Left colon (tissue), 2 donors: ENCODE results near the gene WDR86. TPM values are rescaled to one million over a fixed set of nuclear protein-coding genes. Genes with fewer than 3 reads are reported as not detected.

Experiments
- ATAC-seq: fragments of 200-7000 bp; cut with Tn5 transposase; one replicate; pipeline ENCODE4 v1.9.1; 2020; ENCODE audit warnings: mild to moderate bottlenecking, moderate library complexity
- DNase-seq, 2 donors: peaks; one replicate each; pipeline ENCODE4 v3.0.0-alpha.2; 2020
- intact Hi-C, 2 donors: fragments of 100-400 bp; cut with DNase I in 1 of 2; cut with micrococcal nuclease in 1 of 2; formaldehyde crosslinking; loops; one replicate each; pipeline versions ENCODE4 v1.11.2 to v1.14.0; 2022; cut with DNase I, micrococcal nuclease
- total RNA-seq, 2 donors: library from RNA; stranded (reverse); fragmentation: NEBNext Ultra II Directional; extraction: Animal tissue kit (Norgen Biotek cat#: 25700); gene quantifications; one replicate each; pipeline ENCODE4 v1.2.1, GENCODE V29; 2021
- donor health status: DM: no; HTN: no; CAD: no.
- donor health status: DM: yes; HTN: yes; CAD: no.

Gene WDR86
- total RNA-seq, 2 donors from 2014 or later: 0.85 to 2.8 TPM

DNA sequence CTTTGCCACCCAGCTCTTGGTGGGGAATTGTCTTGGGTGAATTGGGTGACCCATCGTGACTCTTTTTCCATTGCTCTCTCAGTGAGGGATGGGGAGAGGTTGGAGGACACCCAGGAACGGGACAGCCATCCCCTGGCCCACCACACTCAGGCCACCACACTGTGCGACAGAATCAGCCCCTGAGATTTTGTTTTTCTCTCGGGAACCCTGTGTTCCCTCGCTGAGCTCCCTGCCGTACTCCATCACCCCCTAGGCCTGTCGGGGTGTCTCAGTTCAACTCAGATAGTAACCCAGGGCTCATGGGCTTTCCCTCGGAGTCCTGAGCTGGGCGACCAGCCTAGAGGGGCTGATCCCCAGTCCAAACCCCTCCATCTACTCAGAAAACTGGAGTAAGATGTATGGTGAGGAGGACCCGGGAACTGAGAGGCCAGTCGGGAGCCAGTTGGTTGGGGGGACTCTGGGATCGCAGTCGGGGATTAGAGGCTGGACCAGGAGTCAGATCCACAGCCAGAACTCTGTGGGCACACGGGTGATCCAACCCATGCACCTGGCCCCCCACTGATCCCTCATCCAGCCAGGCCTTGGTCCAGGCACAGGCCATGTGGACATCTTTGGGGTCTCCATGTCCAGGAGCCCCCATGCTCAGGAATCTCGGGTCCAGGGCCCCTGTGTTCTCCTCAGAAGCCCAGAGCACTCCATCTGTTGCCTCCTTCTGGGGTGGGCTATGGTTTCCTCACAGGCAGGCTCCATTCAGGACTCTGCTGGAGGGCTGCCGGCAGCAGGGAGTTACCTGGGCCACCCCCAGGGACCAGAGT, 20.8 kb upstream of the WDR86 start:
- no peak for ATAC-seq
- intact Hi-C loops: no loop called here
- DNase-seq: no peak

DNA sequence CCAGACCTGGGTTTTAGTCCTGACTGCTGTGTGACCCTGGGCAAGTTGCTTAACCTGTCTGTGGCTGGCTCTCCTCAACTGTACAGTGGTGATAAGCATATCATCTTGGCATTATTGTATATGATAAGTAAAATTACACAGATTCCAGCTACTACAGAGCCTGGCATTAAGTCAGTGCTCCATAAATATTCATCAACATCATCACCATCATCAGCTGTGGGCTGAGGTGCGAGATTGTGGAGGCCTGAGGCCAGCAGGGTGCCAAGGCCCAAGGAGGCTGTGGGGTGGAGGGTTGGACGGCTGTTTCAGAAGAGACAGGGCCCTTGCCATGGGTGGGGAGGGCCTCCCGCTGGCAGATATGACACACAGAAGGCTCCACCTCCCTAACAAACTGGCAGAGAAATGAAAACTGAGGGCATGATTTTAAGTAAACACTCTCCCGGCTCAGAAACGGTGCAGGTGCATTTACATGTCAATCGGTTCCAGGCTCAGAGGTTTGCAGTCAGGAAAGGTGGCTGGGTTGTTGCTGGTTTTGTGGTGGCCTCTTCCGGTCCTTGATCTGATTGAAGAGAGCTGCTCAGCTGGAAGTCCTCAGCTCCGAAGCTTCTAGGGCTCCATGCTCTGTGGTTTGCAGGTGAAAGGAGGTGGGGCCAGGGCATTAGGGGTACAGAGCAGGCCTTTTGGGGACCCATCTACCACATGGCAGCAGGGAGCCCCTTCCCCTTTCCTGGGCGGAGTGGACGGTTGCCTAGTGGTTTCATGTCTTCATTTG, 19.9 kb upstream of the WDR86 start:
- intact Hi-C loops: no loop called here
- ATAC-seq (peak; percentile 56), DNase-seq (no peak)

- DNase-seq: no peak
- ATAC-seq: no peak
Measured at GRCh38 chr7:151429237-151429559, 19.4 kb upstream of the WDR86 start.

GRCh38 chr7:151428378-151429236, 18.8 kb upstream of the WDR86 start:
- ATAC-seq (no peak), DNase-seq (no peak)
- intact Hi-C loops: no loop called here

More at GRCh38 chr7:151429237-151429559, 19.4 kb upstream of the WDR86 start:
- intact Hi-C loops: no loop called here

DNA sequence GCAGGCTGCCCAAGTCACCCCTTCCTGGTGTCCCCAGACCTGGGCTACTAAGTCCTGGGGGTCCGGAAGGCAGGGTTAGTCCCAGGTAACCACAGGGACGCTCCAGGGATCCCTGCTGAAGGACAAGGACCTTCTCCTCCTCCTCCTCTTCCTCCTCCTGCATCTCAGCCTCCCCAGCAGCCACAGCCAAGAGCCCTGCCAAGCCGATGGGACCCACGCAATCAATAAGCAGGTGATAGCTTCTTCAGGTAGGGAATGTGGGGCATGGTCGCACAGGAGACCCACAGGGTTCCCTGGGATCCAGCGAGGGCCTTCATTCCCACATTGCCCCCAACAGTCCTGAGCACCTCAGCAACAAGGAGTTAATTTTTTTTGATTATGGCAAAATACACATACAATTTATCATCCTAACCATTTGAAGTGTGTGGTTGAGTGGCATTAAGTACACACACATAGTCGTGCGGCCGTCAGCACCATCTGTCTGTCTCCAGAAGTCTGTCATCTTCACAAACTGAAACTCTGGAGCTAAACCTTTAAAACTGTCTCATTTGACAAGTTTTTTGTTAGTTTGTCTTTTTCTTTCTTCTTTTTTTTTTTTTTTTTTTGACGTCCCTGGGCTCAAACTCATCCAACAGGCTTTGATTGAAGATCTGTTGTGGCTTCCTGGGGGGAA, 18.0 kb upstream of the WDR86 start:
- intact Hi-C loops: no loop called here
- no peak for DNase-seq

GRCh38 chr7:151426904-151427704, 17.3 kb upstream of the WDR86 start:
- intact Hi-C loops: no loop called here
- ATAC-seq (no peak), DNase-seq (no peak)

More for the DNA sequence above, 18.0 kb upstream of the WDR86 start:
- ATAC-seq: no peak

- DNase-seq (peak; percentile 41 to 57), ATAC-seq (no peak)
Measured at GRCh38 chr7:151426441-151426903, 16.6 kb upstream of the WDR86 start.

DNA sequence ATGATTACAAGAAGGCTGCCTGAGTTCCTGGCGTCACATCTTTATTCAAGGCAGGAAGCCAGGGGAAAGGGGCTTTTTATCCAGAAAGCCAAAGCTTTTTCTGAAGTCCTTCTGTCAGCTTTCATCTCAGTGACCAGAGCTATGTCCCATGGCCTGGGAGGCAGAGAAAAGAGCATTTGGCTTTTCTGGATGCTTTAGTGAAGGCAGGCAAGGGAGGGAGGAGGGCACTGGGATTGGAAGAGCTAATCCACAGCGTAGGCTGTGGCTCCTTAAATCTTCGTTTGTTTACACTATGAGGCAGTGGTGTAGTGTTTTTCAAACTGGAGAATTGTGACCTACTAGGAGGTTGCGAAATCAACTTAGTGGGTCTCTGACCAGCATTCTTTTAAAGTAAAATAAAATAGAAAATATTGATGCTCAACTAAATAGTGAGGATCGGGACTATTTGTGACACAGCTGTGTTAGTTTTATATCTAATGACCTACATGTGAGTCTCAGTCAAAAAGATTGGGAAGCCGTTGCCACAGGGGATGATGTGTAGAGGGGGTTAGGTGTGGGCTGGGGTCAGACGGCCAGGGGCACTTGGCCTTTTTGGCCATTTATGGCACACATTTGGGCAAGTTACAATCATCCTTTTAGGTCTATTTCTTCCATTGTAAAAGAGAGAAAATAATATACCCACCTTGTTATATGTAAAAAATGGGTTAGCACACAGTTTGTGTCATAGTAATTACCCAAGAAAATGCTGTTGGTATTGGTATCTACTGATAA, 16.0 kb upstream of the WDR86 start:
- ATAC-seq (no peak), DNase-seq (no peak)
- intact Hi-C loops: no loop called here

More at GRCh38 chr7:151426441-151426903, 16.6 kb upstream of the WDR86 start:
- intact Hi-C loops: no loop called here

DNA sequence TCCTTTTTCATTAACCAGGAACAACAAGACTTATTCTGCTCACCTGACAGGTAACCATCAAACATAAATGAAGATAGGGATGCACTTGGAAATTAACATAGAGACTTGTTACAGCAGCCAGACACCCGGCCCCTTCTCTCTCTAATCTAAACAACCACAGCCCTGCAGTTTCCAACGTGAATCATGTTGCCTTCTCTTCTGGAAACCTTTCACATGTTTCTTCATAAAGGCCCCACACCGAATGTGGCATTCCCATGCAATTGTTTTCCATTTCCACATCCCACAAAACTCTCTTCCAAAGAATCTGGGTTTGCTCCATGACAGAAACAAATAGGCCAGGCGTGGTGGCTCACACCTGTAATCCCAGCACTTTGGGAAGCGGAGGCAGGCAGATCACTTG, 15.0 kb upstream of the WDR86 start:
- ATAC-seq (no peak), DNase-seq (no peak)
- intact Hi-C loops: no loop called here

- ATAC-seq (no peak), DNase-seq (no peak)
- intact Hi-C loops: no loop called here
Measured at GRCh38 chr7:151423936-151424335, 14.1 kb upstream of the WDR86 start.

DNA sequence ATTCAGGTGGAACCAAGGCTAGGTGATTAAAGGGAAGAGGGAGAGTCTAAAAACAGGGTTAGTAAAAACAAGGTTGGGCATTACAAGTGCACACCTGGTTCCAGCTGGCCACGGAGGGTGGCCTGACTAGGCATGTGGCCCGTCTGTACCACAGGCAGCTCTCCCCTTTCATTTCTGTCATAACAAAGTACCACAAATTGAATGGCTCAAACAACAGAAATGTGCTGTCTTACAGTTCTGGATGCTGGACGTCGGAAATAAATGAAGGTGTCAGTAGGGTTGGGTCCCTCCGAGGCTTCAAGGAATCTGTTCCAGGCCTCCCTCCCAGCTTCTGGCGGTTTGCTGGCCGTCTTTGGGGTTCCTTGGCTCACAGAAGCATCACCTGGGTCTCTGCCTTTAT, 13.4 kb upstream of the WDR86 start:
- ATAC-seq: no peak
- no peak for DNase-seq
- intact Hi-C loops: no loop called here

DNA sequence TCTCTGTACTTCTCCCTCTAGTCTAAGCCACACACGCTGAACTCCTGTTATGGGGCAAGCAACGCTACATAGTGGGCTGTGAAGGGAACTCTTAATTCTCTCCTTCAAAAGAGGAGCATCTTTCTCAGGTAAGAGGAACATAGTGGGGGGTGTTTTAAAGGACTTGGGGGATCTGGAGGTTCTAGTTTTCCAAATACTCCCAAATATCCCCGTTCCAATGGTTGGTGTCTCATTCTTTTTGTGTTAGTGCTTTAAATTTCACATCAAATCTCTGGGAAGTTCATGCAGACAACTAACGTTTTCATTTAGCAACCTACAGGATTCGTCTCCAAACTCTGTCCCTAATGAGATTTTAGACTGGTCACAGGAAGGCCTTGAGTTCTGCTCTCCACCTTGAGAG, 12.4 kb upstream of the WDR86 start:
- ATAC-seq (no peak), DNase-seq (no peak)
- intact Hi-C loops: no loop called here

DNA sequence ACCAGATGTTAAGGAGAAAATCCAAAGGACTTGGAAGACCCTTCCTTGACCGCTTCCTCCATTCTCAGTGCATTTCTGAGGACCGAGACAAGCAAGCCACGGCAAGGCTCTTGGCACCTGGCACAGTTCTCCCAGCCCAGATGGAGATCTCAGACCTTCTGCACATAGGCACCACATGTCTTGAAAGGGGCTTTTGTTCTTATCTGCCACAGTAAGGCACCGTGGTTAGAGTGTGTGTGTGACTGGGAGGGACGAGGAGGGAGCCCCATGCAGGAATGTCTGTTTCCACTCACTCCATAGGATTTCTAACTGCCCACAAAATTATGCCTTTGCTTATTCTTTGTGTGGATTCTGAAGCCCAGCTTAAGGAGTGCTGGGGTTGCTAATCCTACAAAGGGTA, 10.3 kb upstream of the WDR86 start:
- DNase-seq (no peak), ATAC-seq (no peak)
- intact Hi-C loops: no loop called here

GRCh38 chr7:151416941-151417315, 7.1 kb upstream of the WDR86 start:
- ATAC-seq (no peak), DNase-seq (no peak)
- intact Hi-C loops: no loop called here

DNA sequence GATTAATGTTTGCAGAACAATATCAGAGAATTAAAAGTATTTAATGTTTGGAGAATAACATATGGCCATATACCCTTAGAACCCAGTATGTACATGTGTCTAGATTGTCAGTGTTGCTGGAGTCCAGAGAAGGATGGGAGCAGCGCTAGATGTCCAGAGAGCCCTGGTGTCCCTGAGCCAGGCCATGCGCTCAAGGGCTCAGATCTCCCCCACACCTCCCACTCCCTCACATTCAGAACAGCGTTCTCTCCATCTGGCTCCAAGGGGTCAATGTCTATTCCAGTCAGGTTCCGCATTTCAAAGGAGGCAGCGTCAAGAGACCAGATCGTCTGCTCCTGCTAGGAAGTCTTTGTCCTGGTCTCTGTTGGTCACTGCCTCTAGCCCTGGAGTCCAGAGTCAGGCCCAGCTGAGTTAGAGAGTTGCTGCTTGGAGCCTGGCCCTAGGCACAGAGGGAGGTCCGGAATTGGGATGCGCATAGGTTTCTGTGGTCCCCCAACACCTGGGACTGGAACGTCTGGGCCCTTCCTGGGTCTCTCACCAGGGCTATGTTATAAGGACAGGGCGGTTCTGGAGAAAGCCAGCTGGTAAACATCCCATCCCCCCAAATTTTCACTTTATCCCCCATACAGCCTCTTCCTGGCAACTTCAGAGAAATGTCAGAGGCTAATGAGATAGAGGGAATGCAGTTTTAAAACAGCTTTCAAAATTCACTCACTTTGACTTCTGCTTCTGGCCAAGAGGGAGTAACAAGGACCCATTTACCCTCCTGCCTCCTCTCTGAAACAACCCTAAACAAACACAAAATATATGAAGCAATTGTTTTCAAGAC, 6.5 kb upstream of the WDR86 start:
- DNase-seq (no peak), ATAC-seq (no peak)
- intact Hi-C loops: no loop called here

DNA sequence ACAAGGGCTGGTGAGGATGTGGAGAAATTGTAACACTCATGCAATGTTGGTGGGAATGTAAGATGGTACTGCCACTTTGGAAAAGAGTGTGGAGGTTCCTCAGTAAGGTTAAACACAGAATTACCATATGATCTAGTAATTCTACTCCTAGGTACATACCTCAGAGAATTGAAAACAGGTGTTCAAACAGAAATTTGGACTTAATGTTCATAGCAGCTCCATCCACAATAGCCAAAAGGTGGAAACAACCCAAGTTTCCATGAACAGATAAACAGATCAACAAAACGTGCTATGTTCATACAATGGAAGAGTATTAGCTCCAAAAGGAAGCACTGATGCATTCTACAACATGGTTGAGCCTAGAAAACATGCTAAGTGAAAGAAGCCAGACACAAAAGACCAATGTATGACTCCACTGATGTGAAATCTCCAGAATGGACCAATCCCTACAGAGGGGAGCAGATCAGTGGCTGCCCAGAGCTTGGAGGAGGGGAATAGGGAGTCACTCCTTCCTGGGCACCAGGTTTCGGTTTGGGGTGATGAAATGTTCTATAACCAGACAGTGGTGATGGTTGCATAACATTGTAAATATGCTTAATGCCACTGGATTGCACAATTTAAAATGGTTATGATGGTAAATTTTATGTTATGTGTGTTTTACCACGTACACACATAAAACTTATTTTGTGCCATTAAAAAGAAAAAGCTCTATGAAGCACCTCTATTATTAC, 5.7 kb upstream of the WDR86 start:
- intact Hi-C loops: no loop called here
- DNase-seq (no peak), ATAC-seq (no peak)
